ENCODE data around the gene ATG2A.

DNA sequence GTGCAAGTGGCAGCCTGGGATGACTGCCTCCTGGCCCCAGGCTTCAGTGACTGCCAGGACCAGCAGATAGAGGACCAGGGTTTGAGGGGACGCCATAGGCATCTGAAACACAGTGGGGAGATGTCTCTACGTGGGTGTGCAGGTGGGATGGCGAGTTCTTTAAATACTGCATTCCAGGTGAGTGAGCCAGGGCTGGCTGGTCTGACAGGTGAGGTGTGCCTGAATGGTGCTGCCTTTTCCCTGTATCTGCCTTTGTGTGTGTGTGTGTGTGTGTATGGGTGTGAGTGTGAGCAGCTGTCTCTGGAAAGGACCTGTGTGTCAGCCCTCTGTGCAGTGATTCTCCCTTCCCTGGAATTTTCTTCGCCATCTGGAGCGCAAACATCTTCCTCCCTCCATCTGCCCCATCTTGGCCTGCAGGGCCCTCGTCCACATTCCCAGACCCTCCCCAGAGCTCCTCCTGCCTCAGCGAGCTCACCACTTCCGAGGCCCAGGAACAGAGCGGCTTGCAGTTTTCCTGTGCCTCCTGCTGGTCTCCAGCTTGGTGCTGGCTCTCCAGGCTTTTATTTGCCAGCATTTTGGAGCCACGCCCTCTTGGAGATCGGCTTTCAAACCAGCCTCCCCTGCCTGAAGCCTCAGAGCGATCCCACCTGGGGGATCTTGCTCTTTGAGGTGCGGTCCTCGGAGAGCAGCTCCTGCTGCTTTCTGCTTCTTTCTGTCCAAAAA lies 18.5 kb upstream of the ATG2A start, which contains the start of gene GPHA2:
- TF ChIP-seq POLR2A (IDR thresholded peaks at IDR 0.05) (no peak), POLR2AphosphoS5 (IDR thresholded peaks at IDR 0.05) (no peak), CTCF (IDR thresholded peaks at IDR 0.05 in 8 of 11, conservative IDR thresholded peaks at IDR 0.05 in 3 of 11) (no peak)
